ENCODE measurements around the gene NRCAM.

DNA sequence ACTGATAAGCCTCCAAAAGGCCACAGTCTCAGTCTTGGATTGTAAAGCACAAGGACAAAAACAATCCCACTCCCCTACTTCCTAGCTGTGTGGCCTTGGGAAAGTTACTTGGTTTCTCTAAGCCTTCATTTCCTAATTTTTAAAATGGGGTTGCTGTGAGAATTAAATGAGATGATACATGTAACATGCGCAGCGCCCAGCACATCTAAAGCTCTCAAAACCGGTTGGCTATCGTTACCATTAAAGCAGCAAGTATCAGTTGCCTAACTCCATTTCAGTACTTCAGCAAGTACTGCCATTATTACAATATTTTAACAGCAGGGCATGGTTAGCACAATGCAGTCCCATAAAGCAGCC is 1.9 kb downstream of the NRCAM start:
- TF ChIP-seq OSR1 (CRISPR knock-in tag; IDR thresholded peaks at IDR 0.05) (no peak), ZFP3 (CRISPR knock-in tag; IDR thresholded peaks at IDR 0.05) (no peak), ZNF70 (CRISPR knock-in tag; IDR thresholded peaks at IDR 0.05) (no peak), CSDC2 (CRISPR knock-in tag; IDR thresholded peaks at IDR 0.05) (no peak), SNAI2 (CRISPR knock-in tag; IDR thresholded peaks at IDR 0.05) (no peak), ZC3H10 (CRISPR knock-in tag; IDR thresholded peaks at IDR 0.05) (no peak), ARNTL (CRISPR knock-in tag; IDR thresholded peaks at IDR 0.05; ENCODE audit: borderline replicate concordance, low read depth) (0 out of 2 replicates have a peak, but pooled peaks have one; percentile 13), RARB (CRISPR knock-in tag; IDR thresholded peaks at IDR 0.05) (no peak), ISL1 (CRISPR knock-in tag; IDR thresholded peaks at IDR 0.05) (no peak)
- TF ChIP-seq, protein P1, sequence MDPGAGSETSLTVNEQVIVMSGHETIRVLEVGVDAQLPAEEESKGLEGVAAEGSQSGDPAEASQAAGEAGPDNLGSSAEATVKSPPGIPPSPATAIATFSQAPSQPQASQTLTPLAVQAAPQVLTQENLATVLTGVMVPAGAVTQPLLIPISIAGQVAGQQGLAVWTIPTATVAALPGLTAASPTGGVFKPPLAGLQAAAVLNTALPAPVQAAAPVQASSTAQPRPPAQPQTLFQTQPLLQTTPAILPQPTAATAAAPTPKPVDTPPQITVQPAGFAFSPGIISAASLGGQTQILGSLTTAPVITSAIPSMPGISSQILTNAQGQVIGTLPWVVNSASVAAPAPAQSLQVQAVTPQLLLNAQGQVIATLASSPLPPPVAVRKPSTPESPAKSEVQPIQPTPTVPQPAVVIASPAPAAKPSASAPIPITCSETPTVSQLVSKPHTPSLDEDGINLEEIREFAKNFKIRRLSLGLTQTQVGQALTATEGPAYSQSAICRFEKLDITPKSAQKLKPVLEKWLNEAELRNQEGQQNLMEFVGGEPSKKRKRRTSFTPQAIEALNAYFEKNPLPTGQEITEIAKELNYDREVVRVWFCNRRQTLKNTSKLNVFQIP (CRISPR knock-in tag; IDR thresholded peaks at IDR 0.05; ENCODE audit: borderline replicate concordance, low read depth), result no peak
